Measurements from ENCODE around the gene TNFRSF1A.
A peak's percentile ranks its signal among the peaks of the same experiment; 100 is the strongest.

Gene TNFRSF1A

DNA sequence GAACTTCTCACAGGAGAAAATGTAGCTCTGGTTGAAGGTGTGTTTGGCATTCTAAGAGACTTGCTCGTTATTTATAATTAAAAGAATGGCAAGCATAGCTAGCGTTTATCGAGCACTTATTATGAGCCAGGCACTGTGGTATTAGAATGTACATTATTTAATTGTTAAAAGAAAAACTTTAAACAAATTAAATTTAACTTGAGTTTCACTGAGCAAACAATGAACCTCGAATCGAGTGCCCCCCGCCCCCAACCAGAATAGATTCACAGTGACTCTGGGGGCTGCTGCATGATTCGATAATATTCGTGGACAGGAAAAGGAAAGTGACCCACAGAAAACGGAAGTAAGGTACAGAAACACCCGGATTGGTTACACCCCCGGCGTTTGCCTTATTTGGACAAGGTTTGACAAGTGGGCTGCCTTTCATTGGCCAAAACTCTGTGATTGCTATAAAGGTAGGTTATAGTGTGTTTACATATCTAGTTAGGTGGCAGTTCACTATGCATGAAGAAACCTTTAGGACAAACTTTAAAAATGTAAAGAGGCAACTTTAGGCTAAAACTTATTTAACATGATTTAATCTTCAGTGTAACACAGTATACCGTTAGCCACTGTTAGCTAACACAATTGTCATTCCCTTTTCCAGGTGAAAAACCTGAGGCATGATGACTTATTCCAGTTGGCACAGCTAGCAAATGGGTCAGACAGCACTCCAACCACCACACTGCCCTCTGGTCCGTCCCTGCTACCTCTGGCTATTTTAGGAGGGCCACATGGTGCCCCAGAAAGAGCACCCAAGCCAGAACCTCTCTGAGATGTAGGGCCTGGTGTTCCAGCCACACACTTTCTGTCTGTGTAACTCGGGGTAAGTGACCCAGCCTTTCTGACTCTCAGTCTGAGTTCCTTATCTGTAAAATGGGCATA, 26.4 kb upstream of the TNFRSF1A start:
- H3K27ac ChIP-seq, result no peak overlapping the region
- TF ChIP-seq CTCF (conservative IDR thresholded peaks at IDR 0.05), result peak; percentile 6; the same call in 1 of the 2 replicates

DNA sequence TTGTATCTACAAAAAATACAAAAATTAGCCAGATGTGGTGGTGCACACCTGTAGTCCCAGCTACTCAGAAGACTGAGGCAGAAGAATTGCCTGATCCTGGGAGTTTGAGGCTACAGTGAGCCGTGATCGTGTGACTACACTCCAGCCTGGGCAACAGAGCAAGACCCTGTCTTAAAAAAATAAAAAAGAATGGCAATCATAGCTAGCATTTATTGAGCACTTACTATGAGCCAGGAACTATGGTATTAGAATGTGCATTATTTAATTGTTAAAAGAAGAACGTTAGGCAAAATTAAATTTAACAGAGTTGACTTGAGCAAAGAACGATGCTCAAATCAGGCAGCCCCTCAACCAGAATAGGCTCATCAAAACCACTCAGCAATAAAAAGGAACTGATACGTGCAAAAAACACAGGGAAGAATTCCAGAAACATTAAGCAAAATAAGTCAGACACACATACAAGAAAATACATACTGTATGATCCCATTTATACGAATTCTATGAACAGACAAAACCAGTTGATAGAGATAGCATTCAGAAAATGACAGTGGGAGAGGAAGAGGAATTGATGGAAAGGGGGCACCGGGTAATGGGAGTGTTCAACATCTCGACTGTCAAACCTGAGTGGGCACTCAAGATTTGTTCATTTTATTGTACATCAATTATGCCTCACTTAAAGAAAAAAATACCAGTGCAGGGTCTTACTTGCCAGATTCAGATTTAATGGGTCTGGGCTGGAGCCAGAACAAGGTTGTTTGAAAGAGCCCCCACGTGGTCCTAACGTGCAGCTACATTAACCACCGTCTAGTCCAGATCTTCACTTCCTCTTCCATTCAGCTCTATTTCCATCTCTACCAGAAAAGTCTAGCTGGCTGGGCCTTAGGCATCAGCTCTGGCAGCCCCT, 25.4 kb upstream of the TNFRSF1A start:
- no peak overlapping the region for H3K27ac ChIP-seq
- no peak; the same call in 1 of the 2 replicates for TF ChIP-seq CTCF (conservative IDR thresholded peaks at IDR 0.05)

- H3K27ac ChIP-seq, result peak overlapping the region; percentile 90
- TF ChIP-seq CTCF (conservative IDR thresholded peaks at IDR 0.05), result no peak
Observed at GRCh38 chr12:6364044-6364374, 22.1 kb upstream of the TNFRSF1A start.

DNA sequence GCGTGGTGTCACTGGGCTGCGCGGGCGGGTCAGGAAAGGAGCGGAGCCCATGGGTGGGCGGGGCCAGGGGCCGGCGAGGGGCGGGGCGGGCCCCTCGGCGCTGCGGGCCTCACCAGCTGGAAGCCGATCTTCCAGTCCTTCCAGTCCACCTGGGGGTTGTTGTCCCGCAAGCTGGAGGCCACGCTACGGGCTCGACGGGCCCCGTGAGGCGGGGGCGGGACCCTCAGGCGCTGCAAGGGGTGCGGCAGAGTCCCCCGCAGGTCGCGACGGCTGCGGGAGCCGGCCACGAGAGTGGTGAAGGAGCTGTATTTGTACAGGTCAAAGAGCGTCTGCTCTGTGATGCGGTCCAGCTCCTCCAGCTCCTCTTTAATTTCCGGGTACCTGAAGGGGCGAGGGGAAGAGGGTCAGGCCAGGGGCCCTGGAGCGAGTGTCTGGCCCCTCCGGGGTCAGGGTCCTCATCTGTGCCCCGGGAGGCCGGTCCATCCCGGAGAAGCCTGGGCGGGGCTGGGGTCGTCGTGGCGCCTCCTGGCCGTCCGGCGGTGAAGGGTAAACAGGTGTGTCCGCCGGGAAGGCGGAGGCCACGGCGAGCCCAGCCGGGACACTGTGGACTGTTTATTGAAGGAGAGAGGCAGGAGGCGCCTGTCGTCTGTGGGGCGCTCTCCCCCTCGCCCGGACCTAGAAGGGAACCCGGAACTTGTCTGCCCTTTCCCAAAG, 21.6 kb upstream of the TNFRSF1A start:
- peak overlapping the region; percentile 90 for H3K27ac ChIP-seq
- peak; percentile 4; the same call in 1 of the 2 replicates for TF ChIP-seq CTCF (conservative IDR thresholded peaks at IDR 0.05)

GRCh38 chr12:6363010-6363329, 21.1 kb upstream of the TNFRSF1A start:
- TF ChIP-seq CTCF (conservative IDR thresholded peaks at IDR 0.05), result no peak
- peak overlapping the region; percentile 90 for H3K27ac ChIP-seq

DNA sequence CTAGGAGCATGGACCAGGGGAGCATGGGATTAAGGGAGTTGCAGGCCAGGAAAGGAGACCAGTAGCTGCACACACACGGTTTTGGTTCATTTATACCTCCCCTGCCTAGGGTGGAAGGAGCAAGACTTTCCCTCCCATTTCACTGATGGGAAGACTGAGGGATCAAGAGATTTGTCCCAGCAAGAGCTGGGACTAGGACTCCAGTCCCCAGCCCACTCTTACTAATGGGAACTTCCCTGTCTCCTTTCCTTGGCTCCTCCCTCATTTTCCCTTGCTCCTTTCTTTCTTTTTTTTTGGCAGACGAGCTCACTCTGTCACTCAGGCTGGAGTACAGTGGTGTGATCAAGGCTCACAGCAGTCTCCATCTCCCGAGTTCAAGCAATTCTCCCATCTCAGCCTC, 20.5 kb upstream of the TNFRSF1A start:
- H3K27ac ChIP-seq, result no peak overlapping the region
- TF ChIP-seq CTCF (conservative IDR thresholded peaks at IDR 0.05), result no peak

DNA sequence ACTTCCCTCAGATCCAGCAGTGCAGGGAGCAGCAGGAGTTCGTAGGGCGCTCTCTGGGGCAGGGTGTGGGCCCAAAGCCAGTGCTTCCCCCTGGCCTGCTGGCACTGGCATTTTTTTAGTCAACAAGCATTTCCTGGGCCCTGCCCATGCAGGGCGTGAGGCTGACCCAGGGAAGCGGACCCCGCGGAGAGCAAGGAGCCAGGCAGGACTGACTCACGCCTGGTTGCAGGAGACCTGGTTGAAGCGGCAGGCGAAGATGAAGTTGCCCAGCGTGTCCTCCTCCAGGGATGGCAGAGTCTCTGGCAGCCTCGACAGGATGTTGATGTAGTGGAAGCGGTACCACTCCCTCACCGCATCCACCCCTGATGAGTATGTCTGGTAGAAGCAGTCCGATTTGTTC, 20.0 kb upstream of the TNFRSF1A start:
- TF ChIP-seq CTCF (conservative IDR thresholded peaks at IDR 0.05), result no peak

More for the DNA sequence above, 20.0 kb upstream of the TNFRSF1A start:
- H3K27ac ChIP-seq, result no peak overlapping the region

Measured in VCaP (cell line).